Measurements from ENCODE around the gene MRPL54. TPM values are rescaled to one million over a fixed set of nuclear protein-coding genes. Genes with fewer than 3 reads are reported as not detected.

Gene MRPL54
- total RNA-seq, 1 donor from 2014 or later, result 52.4 TPM

DNA sequence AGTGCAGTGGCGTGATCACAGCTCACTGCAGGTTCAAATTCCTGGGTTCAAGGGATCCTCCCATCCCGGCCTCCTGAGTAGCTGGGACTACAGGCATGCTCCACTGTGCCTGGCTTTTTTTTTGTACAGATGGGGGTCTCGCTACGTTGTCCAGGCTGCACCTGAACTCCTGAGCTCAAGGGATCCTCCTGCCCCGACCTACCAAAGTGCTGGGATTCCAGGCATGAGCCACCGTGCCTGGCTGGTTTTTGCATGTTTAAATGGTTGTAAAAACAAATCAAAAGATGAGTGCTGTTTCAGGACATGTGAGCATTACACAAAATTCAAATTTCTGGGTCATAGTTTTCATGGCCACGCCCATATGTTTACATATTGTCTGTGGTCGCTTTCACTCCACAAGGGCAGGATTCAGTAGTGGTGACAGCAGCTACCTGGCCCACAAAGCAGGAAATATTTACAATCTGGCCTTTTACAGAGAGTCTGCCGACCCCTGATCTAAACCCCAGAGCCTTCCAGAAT is 18.4 kb downstream of the MRPL54 start:
- Mint-ChIP-seq H3K36me3 (ENCODE audit: low read depth) (peaks cover 9% of the 10 kb centered on the region), H3K27me3 (ENCODE audit: low read depth) (peaks cover 12% of the 10 kb centered on the region), H3K4me3 (ENCODE audit: unreplicated experiment) (no peak overlapping the region), H3K27ac (ENCODE audit: unreplicated experiment) (no peak overlapping the region), H3K9me3 (ENCODE audit: low read depth) (peaks cover 17% of the 10 kb centered on the region), H3K4me1 (ENCODE audit: low read depth) (no peaks in the 10 kb centered on the region)
- DNase-seq (ENCODE audit: low spot score), result no peak
- TF ChIP-seq, protein P1, sequence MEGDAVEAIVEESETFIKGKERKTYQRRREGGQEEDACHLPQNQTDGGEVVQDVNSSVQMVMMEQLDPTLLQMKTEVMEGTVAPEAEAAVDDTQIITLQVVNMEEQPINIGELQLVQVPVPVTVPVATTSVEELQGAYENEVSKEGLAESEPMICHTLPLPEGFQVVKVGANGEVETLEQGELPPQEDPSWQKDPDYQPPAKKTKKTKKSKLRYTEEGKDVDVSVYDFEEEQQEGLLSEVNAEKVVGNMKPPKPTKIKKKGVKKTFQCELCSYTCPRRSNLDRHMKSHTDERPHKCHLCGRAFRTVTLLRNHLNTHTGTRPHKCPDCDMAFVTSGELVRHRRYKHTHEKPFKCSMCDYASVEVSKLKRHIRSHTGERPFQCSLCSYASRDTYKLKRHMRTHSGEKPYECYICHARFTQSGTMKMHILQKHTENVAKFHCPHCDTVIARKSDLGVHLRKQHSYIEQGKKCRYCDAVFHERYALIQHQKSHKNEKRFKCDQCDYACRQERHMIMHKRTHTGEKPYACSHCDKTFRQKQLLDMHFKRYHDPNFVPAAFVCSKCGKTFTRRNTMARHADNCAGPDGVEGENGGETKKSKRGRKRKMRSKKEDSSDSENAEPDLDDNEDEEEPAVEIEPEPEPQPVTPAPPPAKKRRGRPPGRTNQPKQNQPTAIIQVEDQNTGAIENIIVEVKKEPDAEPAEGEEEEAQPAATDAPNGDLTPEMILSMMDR (IDR thresholded peaks at IDR 0.05), result no peak

DNA sequence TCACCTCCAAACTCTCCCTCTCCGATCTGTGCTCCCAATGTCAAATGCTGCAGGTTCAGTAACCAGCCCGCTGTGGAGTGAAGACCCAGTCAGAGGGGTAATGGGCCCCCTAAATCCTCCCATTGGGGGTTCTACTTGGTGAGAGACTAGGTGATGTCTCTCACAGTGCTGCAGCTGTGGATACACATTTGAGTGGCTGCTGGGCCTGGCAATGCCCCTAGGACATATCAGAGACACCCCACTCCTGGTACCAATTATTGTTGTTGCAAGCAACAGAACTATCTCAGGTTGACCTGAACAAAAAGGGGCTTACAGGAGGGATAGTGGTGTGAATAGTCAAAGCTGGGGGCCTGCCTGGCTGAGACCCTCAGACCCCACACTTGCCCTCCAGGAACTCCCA is 19.1 kb downstream of the MRPL54 start:
- Mint-ChIP-seq H3K27ac (ENCODE audit: unreplicated experiment) (no peak overlapping the region), H3K36me3 (ENCODE audit: low read depth) (peaks cover 9% of the 10 kb centered on the region)
- no peak for DNase-seq (ENCODE audit: low spot score)

DNA sequence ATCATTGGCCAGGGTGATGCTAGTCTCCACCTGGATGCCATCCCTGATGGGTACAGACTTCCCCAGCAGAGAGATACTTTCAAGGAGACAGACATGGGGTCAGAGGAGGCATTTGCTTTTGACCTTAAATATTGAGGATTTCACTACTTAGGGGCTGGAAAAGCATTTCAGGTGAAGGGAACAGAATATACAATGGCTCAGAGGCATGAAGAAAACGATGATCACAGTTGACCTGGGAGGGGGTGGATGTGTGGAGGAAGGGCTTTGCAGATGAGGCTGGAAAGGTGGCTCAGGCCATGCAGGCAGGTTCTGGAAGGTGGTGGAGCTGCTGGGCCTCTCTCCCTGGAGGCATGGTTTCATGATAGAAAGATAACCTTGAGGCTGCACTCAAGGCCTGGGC is 19.8 kb downstream of the MRPL54 start:
- TF ChIP-seq, protein P1 (IDR thresholded peaks at IDR 0.05), result no peak
- Mint-ChIP-seq H3K4me3 (ENCODE audit: unreplicated experiment) (no peak overlapping the region), H3K36me3 (ENCODE audit: low read depth) (peaks cover 9% of the 10 kb centered on the region), H3K4me1 (ENCODE audit: low read depth) (no peaks in the 10 kb centered on the region), H3K27me3 (ENCODE audit: low read depth) (peaks cover 12% of the 10 kb centered on the region), H3K9me3 (ENCODE audit: low read depth) (peaks cover 17% of the 10 kb centered on the region), H3K27ac (ENCODE audit: unreplicated experiment) (no peak overlapping the region)
- no peak for DNase-seq (ENCODE audit: low spot score)

More for the DNA sequence above, 19.1 kb downstream of the MRPL54 start:
- H3K4me3 Mint-ChIP-seq (ENCODE audit: unreplicated experiment), result no peak overlapping the region
- no peaks in the 10 kb centered on the region for H3K4me1 Mint-ChIP-seq (ENCODE audit: low read depth)
- TF ChIP-seq, protein P1 (IDR thresholded peaks at IDR 0.05), result no peak
- peaks cover 17% of the 10 kb centered on the region for H3K9me3 Mint-ChIP-seq (ENCODE audit: low read depth)
- peaks cover 12% of the 10 kb centered on the region for H3K27me3 Mint-ChIP-seq (ENCODE audit: low read depth)

DNA sequence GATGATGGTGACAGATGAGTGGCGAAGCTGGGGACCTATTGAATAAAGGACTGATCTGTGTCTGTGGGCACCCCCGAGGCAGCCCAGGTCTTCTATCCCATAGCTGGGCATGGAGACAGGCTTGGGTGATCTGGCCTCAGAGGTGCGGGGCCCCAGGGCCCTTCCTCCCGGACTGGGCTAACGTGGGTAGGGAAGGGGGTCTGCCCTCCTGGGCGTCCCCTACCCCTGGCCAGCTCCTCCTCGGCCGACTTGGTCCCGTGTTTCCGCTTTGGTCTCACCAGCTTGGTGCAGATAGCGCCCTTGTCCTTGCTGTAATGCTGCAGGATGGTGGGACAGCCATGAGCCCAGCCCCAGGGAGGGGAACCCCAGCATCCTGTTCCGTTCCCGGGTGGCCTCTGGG is 20.4 kb downstream of the MRPL54 start:
- Mint-ChIP-seq H3K27me3 (ENCODE audit: low read depth) (peaks cover 12% of the 10 kb centered on the region), H3K36me3 (ENCODE audit: low read depth) (peaks cover 9% of the 10 kb centered on the region), H3K4me3 (ENCODE audit: unreplicated experiment) (no peak overlapping the region), H3K27ac (ENCODE audit: unreplicated experiment) (no peak overlapping the region), H3K4me1 (ENCODE audit: low read depth) (no peaks in the 10 kb centered on the region), H3K9me3 (ENCODE audit: low read depth) (peaks cover 17% of the 10 kb centered on the region)
- DNase-seq (ENCODE audit: low spot score), result no peak
- TF ChIP-seq, protein P1 (IDR thresholded peaks at IDR 0.05), result no peak

DNA sequence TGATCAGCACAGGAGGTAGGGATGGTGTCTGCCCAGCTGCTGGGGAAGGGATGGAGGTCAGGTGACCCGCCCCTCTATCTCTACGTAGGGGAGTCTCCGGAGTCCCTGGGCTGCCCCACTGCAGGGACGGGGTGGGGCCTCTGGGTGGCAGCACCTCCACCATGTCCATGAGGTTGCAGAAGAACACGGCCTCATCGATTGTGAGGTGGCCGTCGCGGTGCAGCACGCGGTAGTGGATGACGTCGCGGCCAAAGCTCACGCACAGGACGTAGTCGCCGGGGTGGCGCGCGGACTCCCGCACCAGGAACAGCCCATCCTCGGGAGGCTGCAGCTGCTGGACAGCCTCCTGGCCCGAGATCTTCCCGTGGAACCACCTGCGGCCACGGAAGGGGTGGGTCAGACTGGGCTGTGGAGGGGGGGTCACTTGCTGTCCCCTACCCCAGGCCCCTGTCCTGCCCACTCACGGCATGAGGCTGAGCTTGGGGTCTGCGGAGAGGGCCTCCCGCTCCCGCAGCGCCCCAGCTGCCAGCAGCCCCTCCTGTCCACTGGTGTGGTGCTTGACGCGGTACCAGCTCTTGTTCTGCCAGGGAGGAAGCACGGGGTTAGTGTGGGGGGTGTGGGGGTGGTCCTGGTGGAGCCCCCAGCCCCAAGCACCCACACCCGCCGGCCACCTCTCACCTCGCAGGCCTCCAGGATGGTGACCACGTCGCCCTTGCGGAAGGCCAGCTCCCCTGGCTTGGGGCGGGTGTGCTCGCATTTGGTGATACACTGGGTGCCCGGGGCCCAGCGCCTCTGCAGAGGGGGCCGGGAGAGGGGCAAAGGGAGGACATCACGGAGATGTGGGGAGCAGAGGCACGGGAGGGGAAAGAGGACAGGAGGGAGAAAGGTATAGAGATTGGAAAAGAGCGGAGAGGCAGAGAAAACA is 21.4 kb downstream of the MRPL54 start:
- Mint-ChIP-seq H3K4me1 (ENCODE audit: low read depth) (no peaks in the 10 kb centered on the region), H3K36me3 (ENCODE audit: low read depth) (peaks cover 9% of the 10 kb centered on the region), H3K27ac (ENCODE audit: unreplicated experiment) (no peak overlapping the region), H3K27me3 (ENCODE audit: low read depth) (peaks cover 12% of the 10 kb centered on the region), H3K9me3 (ENCODE audit: low read depth) (peaks cover 17% of the 10 kb centered on the region), H3K4me3 (ENCODE audit: unreplicated experiment) (no peak overlapping the region)
- DNase-seq (ENCODE audit: low spot score), result no peak
- TF ChIP-seq, protein P1 (IDR thresholded peaks at IDR 0.05), result peak; percentile 45
